GM19043 (cell line): ENCODE results near the gene CMSS1.

Experiments
- ATAC-seq: cut with Tn5 transposase; IDR thresholded peaks from one replicate; pipeline ENCODE4 v1.9.1; 2021; ENCODE audit warnings: low read depth; ENCODE audit not compliant: unreplicated experiment

CMSS1 gene

DNA sequence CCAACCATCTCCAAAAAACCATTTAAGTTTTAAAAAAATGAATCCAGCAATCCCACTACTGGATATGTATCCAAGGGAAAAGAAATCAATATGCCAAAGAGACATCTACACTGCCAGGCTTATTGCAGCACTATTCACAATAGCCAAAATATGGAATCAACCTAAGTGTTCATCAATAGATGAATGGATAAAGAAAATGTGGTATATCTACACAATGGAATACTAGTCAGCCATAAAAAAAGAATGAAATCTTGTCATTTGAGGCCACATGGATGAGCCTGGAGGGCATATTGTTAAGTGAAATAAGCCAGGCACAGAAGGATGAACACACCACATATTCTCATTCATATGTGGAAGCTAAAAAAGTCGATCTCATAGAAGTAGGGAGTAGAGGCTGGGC is 160.6 kb downstream of the CMSS1 start:
- ATAC-seq, result no peak

DNA sequence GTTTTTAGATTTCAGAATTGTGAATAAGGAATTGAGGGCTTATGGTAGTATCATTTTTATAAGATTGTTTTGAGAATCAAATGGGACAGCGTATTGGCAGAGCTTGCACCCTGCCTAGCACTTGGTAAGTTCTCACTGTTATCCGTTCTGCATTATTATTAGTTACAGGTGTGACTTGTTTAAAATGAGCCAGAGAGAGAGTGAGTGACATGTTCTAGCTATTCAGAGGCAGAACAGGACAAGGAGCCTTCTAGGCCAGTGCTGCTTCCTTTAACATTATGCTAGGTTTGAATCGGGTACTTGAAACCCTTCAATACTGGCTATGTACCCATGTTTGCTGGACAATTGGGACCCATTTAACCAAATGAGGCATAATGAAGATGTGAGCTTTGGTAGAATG is 162.9 kb downstream of the CMSS1 start:
- ATAC-seq, result no peak

DNA sequence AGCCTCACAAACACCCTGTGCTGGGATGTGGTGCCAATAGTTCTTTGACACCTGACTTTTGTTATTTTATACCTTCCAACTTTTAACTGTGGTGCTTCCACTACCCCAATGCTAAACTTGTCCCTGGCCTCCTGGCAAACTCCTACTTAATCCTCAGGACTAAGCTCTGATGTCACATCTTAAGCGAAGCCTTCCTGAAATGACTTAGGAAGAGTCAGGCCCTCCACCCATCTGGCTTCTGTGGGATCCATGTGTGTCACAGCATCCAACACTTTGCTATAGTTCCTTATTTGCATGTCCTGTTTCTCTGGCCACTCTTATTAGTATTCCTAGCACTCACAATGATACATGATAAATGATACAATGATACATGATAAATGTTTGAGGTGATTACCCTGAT is 163.5 kb downstream of the CMSS1 start:
- no peak for ATAC-seq

DNA sequence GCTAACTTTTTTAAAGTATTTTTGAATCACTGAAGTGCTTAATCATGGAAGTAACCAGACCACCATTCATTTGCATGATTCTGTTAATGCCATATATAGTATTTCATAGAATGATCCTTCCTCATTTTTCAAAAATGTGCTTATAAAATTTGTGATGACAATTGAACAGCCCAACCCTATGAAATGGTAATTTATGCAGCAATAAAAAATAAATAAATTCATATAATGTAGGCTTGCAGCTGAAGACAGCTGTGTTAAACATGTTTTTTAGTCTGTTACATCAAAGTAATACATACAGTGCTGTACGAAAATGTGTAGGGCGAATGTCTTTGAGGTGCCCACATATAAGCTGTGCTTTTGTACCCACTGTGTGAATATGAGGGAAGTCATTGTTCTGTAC is 165.0 kb downstream of the CMSS1 start:
- no peak for ATAC-seq

DNA sequence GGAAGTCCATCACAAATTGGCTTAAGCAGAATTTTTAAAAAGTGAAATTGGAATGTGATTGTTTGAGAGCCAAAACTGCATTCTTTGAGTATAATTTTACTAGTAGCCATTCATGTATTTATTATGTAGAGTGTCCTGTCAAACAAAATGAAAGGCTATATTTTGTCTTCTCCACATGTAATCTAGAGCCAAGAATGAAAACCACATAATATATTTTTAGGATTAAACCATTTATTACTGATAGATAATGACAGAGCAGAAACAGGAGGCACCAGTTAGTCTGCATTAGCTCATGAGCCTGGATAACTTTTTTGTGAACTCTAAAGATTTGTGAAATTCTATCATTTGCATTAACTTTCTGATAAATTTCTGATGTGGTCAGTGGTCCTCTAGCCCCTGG is 166.5 kb downstream of the CMSS1 start:
- ATAC-seq, result no peak

DNA sequence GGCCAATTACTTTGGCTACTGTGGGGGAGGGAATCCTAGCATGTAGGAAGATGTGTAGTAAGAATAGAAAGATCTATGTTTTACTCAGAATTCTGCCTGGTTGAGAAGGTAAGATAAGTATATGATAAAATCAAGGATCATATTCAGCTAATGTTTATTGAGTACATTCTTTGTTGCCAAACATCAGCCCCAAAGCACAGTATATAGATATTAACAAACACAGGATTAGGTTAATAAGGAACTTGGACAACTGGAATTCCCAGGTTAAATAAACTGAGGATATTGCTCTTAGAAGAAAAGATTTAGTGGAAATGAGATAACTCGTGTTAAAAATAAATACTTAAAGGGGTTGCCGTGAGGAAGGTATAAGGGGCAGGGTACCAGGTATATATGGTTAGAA is 167.0 kb downstream of the CMSS1 start:
- no peak for ATAC-seq

DNA sequence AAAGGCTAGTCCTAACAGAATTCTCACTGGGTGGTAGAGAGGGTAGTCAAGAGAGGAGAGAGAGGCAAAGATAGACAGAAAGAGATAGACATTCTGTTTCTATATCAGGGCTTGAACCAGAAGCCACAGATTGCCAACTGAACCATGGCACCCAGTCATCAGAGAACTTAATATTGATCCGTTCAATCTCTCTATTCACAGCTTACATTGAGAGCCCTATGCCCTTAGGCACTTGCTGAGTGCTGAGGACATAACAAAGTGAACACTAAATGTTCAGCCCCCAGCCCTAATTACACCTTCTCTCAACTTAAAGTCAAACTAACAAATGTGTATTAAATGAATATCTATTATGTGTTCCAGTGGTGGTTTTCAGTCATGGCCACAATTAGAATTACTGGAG is 172.5 kb downstream of the CMSS1 start:
- ATAC-seq, result no peak

DNA sequence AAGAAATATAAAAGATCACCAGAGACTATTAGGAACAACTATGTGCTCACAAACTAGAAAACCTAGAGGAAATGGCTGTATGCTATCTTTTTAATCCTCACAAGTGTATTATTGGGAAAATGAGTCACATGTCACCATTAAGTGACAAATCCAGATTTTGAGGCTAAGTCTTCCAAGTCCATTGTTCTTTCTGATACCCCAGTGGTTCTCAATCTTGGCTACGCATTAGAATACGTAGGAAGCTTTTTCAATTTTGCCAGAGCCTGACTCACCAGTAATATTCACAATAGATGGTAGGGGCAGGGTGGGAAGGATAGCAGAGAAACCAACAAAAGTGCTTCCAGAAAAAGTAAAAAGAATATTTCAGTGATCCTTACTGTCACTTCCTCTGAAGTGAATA is 179.6 kb downstream of the CMSS1 start:
- ATAC-seq, result no peak

DNA sequence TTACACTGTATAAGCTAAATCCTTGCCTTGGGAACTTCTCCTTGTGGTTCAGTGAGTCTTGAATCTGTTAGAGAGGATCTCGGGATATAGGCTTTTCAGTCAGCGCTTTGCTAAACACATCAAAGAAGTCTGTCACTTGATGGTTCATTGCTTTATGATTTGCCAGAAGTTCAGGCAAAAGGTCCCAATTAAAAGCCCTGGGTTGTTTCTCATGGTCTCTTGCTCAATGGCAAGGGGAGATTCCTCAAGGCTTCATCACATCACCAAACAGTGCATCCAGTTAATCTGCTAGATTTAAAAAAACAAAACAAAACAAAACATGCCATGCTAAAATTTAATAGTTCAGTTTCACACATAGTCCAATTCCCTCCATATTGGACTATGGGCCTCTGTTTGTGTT is 181.9 kb downstream of the CMSS1 start:
- no peak for ATAC-seq

DNA sequence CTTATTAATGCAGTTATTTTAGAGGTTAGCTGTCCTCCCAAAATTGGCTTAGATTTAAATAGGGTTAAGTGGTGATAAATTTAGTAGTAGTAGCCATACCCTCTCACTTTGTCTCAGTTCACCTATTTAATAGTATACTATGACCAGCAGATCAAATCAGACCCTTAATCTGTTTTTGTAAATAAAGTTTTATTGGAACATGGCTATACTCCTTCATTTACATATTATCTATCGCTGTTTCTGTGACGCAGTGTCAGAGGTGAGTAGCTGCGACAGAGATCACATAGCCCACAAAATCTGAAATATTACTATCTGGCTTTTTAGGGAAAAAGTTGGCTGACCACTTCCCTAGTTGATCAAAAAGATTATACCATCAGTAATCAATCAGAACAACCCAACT is 183.4 kb downstream of the CMSS1 start:
- no peak for ATAC-seq

DNA sequence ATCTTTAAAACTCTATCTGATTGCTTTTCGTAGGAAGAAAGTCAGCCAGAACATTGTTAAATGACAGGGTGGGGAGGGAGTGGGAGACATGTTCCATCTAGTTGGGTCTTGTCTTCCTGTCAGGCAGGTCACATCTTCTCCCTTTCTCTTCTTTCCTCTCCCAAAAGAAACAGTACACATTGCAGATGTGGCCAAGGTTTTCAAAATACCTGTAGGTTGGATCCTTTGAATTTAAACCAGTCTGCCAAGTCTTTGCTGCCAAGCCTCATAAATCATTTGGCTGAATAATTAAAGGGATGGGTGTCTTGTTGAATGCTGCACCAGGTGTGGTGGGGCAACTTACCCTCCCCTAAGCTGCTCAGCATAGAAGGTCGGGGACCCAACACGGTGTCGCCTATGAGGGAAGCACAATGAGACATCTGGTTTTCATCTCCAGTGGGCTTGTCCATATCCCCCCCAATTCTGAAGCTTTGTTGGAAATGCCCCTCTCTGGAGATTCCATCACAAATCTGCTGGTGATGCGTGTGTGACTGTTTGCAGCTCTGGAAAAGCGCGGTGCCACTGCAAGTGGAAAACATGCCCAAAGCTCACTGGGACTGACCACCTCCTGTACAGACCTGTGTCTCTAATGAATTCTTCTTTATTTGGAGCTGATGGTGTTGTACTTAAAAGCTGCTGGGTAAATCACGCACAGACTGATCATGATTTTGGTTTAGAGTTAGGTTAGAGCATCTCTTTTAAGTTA is 184.0 kb downstream of the CMSS1 start:
- ATAC-seq, result no peak

DNA sequence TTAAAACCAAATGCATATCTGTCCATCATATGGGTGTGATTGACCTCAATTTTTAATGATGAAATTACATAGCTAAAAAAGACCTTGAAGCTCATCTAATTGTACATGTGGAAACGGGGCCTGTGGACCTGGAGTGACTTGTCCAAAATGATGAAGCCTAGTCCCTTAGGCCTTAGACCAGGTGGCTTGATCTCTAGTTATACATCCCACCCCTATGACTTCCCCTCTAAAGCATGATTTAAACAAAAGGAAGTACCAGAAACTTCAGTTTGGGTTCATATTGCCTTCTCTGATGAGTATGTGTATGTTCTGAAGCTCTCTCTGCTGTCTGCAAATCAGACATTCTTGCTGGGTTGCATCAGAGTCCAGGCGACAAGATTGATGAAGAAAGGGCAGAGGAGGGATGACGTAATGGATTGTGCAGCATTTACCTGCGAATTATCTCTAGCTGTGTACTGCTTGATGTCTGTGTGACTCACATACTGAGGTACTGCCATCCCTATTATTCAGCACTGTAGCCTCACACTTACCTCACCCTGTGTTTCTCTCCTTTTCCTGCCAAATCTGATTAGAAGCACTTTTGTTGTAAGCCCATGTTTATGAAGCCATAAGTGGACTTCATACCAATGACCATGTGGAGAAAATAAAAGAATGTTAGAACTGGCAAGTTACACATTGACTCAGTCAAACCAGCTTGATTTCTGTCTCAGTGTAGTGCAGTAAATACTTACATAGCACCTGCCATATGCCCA is 185.1 kb downstream of the CMSS1 start:
- ATAC-seq, result no peak

DNA sequence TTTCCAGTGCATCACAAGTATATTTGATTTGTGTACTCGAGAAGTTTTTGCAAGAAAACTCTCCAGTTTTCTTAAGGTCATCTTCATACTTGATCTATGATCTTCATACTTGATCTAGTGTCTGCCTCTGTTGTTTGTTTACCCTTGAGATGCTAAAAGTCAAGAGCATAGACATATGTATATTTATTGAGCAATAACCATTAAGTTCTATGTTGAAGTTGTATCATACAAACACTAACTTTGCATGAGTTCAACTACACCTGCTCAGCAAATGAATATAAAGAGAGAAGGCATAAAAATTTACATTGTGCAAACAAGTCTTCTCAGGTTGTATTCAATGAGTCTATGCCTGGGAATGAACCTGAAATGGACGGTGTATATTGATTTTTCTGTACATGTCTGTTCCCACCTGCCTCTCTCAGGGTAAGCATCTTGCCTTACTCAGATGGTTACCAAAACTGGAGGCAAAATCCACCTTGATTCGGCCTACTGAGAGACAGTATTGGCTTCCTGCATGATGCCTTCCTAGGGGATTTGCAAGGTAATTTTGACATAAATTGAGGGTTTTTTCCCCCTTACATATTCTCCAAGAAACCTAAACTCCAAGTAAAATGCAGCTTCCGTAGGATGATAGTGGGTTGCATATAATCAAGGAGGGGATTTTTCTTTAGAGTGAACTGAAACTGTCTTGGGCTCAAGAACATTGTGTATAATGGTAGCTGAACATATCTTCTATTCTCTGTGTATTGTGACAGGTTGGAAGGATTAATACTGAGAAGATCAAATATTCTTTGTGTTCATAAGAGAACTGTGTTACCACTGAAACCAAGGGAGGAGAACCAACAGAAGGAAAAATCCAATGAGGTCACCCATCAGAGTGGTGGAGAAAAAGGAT is 186.2 kb downstream of the CMSS1 start:
- no peak for ATAC-seq

DNA sequence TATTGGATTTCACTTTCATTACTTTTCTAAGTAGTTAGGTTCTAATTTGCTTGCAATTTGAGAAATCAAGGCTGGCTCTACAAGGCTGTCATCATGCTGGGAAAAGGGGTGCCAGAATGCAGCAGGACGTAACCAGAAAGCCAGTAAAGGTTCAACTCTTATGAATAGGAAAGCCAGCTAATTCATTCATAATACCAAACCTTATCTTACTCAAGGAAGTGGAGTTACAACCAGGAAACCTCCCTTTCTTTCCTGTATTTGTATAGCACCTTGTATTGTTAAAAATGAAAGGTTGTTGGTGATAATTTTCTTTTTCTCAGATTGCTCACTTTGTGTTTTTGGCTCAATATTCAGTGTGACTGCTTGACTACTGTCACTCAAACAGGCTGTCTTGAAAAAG is 187.3 kb downstream of the CMSS1 start:
- no peak for ATAC-seq

DNA sequence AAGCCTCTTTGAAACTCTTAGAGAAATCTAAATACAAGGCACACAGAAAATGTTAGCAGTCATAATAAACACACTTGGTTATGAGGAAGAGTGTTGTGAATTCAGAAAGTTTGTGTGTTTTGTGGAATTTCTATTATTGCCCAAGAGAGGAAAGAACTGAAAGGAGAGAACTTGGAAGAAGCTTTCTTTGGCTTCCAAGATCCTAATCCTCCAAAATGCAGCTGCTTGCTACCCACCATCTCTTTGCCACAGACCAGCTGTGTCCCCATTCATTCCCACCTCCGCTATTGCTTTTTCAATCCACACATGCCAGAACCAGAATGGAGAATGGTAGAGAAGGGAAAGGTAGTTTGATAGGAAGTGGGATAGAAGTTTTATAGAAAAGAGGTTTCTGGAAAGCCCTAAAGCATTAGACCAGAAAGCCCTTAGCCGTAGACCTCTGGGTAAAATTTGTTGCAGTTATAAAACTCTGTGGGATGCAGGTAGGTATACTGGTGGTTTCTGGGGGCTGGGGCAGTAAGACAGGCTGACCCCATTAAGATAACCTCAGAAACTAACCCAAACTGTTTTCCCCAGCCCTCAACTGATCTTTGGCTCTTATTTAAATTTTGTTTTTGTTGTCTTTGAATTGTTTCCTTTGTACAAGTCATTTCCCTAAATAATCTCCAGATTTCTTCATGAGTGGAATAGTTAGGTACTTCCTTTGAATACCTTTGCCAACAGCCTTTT is 188.2 kb downstream of the CMSS1 start:
- ATAC-seq, result no peak

DNA sequence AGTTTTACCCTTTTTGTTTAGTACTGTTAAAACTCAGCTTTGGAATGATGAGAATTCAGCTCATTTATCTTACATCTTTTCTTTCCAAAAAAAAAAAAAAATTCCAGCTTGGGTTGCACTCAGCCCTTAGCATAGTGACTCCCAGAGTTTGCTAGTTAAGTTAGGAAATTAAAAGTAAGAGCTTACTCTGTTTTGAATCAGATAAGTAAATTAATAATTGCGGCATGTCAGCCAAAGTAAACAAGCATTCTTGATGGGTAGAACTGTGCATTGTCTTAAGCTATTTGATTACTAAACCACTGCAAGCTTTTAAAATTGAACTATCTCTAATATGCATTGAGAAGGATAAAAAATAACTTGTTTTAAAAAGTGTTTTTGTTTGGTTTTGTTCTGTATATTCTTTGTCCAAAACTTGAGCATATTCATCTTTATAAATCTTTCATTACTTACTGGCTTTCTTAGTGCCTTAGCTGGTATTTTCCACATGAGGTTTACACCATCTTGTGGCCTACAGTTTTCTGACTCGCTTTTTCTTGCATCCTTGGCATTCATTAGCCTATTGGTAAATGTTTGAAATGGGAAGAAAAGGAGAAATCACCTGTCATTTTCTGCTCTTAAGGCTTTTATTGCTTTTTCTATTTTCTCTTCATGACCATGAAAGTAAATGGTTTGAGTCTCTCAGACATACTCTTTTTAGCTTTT is 189.1 kb downstream of the CMSS1 start:
- ATAC-seq, result no peak

DNA sequence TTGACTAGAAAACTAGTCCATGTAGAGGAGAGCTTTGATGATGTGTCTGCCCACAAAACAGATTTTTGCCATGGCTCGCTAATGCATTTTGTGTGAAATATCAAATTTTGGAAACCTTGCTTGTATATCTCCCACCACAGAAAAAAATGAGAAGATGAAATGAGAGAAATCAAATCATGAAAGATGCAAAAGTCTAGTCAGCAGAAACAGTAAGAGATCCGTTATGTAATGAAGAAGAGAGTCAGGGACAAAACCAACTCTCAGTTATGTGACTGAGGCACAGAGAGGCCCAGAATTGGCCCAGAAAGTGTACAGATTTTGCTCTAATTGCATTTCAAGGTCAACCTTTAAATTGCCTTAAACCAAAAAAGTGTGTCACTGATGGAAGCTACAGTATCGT is 189.7 kb downstream of the CMSS1 start:
- ATAC-seq, result no peak

DNA sequence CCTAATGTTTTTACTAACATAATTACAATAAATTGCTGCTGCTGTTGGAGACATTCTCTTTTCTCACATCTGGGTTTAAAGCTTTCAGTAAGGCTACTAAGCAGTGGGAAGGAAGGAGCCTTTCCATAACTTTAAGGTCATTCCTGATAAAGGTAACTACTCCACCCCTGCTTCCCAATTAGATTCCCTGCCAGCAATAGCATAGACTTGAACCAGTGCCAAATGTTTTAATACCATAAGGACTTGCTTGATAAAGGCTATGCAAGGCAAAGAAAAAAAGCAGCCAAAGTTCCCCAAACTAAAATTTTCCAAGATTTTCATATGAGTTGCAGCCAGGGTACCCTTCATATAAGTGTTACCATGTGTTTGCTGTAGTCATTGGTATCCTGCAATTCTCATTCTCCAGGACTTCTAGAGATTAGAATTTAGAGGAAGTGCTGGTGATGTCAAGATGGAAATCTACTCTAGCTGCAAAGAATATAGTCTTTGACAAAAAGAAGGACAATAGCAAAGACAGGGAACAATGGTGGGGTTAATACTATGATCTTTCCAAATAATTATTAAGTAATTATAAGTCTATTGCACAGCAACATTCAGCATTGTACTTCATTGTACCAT is 190.5 kb downstream of the CMSS1 start:
- ATAC-seq, result no peak

DNA sequence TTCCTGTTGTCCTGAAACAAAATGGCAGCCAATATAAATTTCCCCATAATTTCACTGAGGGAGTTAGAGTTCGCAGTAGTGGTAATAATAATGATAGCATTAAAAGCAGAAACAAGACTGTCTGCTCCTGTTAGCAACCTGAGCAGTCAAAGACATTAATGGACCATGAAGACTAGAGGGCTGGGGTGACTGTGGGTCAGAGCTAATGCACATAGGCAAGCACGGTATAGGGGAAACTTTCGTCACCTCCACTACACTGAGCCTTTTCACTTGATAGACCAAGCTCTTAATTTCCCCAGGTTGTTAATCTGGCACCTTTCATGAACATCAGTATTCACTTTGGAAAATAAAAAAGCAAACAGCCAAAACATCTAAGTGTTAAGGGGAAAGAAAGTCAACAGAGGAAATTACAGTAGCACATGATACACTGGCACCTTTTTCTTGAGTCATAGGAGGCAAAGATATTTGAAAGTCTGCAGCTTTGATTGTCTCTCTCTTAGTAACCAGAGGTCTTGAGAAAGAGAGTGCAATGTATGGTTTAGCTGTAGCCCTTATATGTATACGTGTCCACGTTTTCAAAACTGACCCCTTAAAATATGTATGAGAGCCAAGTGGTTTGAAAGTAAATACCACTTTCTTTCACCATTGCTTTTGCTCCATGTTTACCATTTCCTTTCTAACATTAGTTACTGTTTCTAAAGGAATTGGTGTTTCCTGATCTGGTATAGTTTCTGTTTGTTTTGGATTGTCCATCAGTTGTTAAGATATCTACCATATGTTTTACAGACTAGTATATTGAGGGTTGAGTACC is 191.8 kb downstream of the CMSS1 start:
- ATAC-seq, result no peak
